Testis (tissue), 2 donors: Measurements from ENCODE around the gene FAM174C.

Source experiments
- POLR2A ChIP-seq: fragments of 450-650 bp; IDR thresholded peaks from one replicate; pipeline ENCODE4 v1.6.1; 2017; ENCODE audit warnings: antibody characterized with exemption, mild to moderate bottlenecking, moderate library complexity
- TF ChIP-seq, protein P1 (sequence below), 3 experiments: fragments of 450-650 bp in 2 of 3; fragments of 200-600 bp in 1 of 3; sonication (generic) in 1 of 3; IDR thresholded peaks; one replicate each; pipeline ENCODE4 v1.5.1; 2016 to 2019; ENCODE audit warnings: antibody characterized with exemption in 3 of 3, mild to moderate bottlenecking in 2 of 3, moderate library complexity in 1 of 3

DNA sequence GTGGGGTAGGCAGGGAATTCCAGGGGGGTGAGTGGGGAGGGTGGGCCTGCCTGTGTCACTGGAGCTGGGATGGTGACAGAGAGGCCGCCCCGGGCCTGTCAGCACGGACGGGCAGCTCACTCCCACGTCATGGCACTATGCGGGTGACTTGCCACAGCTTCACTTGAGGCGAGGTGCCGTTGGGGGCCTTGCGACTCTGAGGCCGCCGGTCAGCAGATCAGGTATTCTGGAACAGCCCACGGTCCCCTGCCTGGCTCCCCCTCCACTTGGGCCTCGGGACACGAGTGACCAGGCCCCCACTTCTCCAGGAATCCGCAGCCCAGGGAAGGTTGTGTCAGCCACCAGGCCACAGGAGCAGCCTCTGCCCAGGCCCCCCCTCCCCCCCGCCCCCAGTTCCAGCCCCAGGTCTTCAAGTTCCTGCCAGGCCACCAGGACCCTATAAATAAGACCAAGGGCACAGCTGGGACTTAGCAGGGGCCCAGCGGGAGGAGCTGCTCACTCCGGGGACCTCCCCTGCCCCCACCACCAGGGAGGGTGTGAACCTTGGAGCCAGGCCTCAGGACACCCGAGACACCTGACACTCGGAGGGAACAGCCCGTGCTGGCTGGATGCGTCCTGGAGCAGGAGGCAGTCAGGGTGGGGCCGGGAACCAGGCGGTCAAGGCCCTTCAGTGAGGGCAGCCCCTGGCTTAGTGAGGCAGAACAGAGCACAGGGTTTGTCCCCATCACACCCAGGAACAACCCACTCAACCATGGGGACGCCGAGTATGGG, 29.7 kb upstream of the FAM174C start:
- TF ChIP-seq, protein P1, sequence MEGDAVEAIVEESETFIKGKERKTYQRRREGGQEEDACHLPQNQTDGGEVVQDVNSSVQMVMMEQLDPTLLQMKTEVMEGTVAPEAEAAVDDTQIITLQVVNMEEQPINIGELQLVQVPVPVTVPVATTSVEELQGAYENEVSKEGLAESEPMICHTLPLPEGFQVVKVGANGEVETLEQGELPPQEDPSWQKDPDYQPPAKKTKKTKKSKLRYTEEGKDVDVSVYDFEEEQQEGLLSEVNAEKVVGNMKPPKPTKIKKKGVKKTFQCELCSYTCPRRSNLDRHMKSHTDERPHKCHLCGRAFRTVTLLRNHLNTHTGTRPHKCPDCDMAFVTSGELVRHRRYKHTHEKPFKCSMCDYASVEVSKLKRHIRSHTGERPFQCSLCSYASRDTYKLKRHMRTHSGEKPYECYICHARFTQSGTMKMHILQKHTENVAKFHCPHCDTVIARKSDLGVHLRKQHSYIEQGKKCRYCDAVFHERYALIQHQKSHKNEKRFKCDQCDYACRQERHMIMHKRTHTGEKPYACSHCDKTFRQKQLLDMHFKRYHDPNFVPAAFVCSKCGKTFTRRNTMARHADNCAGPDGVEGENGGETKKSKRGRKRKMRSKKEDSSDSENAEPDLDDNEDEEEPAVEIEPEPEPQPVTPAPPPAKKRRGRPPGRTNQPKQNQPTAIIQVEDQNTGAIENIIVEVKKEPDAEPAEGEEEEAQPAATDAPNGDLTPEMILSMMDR (IDR thresholded peaks at IDR 0.05): no peak
- no peak for TF ChIP-seq POLR2A
